Measurements from ENCODE around the gene ZNF280D.
A peak's percentile ranks its signal among the peaks of the same experiment; 100 is the strongest.
"Not testable (repeated sequence)": the region's sequence is repeated elsewhere in the genome, so short reads cannot be mapped to it uniquely, and the experiment has no call there.

Gene ZNF280D

GRCh38 chr15:56733136-56734012 is at the start of gene ZNF280D:
Gene ZNF280D, minus strand, starts transcription at chr15:56733509. Its CDS starts 26,400 bp downstream, at chr15:56707109.
- DNase-seq, result peak; percentile 88

GRCh38 chr15:56782306-56782705 is 49.0 kb upstream of the ZNF280D start:
- no peak for DNase-seq

GRCh38 chr15:56781666-56782065 is 48.4 kb upstream of the ZNF280D start:
- DNase-seq, result no peak

GRCh38 chr15:56780102-56780725 is 46.9 kb upstream of the ZNF280D start:
- not testable (repeated sequence) for DNase-seq

GRCh38 chr15:56779449-56779848 is 46.1 kb upstream of the ZNF280D start:
- not testable (repeated sequence) for DNase-seq

GRCh38 chr15:56778761-56779160 is 45.5 kb upstream of the ZNF280D start:
- DNase-seq, result no peak

- no peak for DNase-seq
Measured at GRCh38 chr15:56776839-56777238, 43.5 kb upstream of the ZNF280D start.

GRCh38 chr15:56775641-56776040 is 42.3 kb upstream of the ZNF280D start:
- DNase-seq, result no peak

GRCh38 chr15:56774356-56774755 is 41.0 kb upstream of the ZNF280D start:
- no peak for DNase-seq

GRCh38 chr15:56772868-56773639 is 39.7 kb upstream of the ZNF280D start:
- peak; percentile 75 for DNase-seq

- no peak for DNase-seq
Measured at GRCh38 chr15:56770173-56770572, 36.9 kb upstream of the ZNF280D start.

GRCh38 chr15:56767315-56767714 is 34.0 kb upstream of the ZNF280D start:
- DNase-seq, result no peak

GRCh38 chr15:56765251-56765650 is 31.9 kb upstream of the ZNF280D start:
- peak; percentile 46 for DNase-seq

GRCh38 chr15:56763141-56763895 is 30.0 kb upstream of the ZNF280D start:
- no peak for DNase-seq

- peak; percentile 43 for DNase-seq
Measured at GRCh38 chr15:56760186-56760585, 26.9 kb upstream of the ZNF280D start.

- peak; percentile 97 for DNase-seq
Measured at GRCh38 chr15:56759450-56759845, 26.1 kb upstream of the ZNF280D start.

GRCh38 chr15:56758770-56759449 is 25.6 kb upstream of the ZNF280D start:
- DNase-seq, result peak; percentile 88

- DNase-seq, result no peak
Measured at GRCh38 chr15:56757875-56758274, 24.6 kb upstream of the ZNF280D start.

- DNase-seq, result peak; percentile 50
Measured at GRCh38 chr15:56754772-56755370, 21.6 kb upstream of the ZNF280D start.

- no peak for DNase-seq
Measured at GRCh38 chr15:56752986-56753385, 19.7 kb upstream of the ZNF280D start.

GRCh38 chr15:56749982-56750381 is 16.7 kb upstream of the ZNF280D start:
- no peak for DNase-seq
